GM19324 (cell line): Measurements from ENCODE around the gene WNT3A.

Experiments
- ATAC-seq: cut with Tn5 transposase; IDR thresholded peaks from one replicate; pipeline ENCODE4 v1.9.1; 2021; ENCODE audit warnings: mild to moderate bottlenecking, moderate library complexity; ENCODE audit not compliant: unreplicated experiment, low FRiP score

The WNT3A gene

DNA sequence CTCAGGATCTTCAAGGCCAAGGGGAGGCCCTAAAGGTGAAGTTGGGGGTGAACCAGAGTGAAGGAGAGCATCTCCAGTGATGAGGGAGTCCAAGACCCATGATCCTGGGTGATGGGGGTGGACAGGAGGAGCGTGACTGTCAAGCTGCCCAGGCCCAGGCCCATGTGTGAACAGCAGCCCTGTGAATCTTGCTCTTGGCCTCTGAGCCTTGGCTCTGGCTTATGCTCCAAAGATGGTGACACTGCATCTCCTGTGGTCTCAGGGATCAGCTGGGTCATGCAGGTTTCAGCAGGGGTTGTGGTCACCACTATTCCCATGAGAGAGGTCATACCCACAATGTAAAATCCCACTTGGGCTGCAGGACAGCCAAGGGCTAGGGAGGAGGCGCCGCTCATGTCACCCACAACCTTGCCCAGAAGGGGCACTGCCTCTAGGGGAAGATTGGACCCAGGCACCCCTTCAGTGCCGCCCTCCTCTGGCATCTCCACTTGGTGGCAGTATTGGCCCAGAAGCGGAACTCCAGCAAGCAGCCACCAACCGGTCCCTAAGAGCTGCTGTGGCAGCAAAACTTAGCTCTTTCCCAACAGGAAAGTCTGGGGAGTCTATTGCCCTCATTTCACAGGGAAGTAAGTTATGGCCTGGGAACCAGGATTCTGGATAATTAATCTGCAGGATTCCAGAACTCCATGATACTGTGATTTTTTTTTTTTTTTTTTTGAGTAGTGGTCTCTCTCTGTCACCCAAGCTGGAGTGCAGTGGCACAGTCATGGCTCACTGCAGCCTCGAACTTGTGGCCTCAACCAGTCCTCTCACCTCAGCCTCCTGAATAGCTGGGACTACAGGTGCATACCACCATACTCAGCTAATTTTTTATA, 7.5 kb upstream of the WNT3A start:
- ATAC-seq = no peak

DNA sequence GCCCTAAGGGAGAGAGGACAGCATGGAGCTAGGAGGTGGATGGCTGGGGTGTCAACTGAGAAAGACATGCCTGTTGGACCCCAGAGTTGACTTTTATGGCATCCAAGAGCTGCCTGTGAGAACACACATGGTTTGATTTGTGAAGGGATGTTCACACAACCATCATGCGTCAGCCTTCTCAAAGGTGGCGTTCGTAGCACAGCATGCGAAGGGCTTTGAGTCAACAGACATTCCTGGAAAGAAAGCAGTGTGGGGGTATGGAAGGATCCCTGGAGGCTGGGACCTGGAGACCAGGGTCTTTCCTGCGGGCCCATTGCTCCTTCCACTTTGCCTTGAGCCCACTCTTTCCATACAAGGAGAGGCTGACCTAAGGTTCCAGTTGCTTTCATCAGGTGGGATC, 6.4 kb upstream of the WNT3A start:
- ATAC-seq = no peak

DNA sequence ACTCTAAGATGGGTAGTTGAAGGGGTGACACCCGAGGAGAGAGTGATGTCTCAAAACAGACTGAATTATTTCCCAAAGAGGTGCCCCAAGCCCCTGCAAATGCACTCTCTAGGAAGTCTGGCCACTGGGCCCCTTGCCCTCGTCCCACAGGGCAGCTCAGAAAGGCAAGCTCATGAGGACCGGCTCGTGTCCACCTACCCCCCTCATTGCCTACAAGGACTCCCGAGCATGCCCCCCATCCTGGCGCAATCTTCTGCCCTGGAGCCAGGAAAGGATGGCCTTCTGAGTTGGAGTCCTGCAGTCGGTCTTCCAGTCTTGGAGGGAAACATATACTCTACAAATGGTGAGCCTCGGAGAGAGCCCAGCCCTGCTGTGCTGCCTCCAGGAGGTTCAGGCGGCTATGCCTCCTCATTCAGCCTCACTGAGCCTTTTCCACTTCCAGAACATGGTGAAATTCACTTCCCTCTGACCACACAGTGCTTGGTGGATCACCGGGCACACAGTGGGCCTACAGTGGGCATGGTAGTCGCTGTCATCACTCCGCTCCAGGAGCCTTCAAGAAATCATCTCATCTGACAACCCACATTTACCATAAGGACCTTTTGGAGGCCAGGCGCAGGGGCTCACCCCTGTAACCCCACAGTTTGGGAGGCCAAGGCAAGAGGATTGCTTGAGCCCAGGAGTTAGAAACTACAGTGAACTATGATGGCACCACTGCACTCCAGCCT, 5.8 kb upstream of the WNT3A start:
- no peak for ATAC-seq

DNA sequence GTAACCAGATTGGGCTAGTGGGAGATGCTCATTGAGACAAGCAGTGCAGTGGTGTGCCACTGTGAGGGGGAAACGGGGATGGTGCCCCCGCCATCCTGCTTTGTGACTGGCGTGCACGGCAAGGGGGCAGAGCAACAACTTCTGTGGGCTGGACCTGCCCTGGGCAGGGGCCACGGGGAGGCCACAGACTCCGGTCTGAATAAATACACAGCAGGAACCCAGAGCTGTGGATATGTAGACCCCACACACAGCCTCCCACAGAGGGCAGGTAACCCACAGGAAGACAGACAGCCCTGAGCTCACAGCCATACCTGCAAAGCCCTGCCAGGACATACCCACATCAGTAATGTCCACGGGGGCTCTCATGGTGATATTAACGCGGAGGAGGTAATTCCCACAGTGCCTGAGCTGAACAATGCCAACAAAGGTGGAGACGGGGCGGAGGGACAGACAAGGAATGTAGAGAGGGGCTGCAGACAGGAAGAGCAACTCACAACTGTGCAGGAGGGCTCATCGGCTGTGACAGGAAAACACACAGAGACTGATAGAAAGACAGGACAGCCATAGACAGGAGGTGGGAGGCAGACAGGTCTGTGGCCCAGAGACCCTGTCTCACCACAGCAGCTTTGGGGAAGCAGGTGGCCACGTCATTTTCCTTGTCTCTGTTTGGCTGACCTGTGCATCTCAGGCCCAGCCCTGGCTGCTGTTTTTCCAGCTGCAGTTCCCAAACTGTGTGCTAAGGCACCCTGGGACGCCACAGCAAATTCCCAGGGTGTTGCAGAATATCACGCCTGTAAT, 4.9 kb upstream of the WNT3A start:
- ATAC-seq = no peak

DNA sequence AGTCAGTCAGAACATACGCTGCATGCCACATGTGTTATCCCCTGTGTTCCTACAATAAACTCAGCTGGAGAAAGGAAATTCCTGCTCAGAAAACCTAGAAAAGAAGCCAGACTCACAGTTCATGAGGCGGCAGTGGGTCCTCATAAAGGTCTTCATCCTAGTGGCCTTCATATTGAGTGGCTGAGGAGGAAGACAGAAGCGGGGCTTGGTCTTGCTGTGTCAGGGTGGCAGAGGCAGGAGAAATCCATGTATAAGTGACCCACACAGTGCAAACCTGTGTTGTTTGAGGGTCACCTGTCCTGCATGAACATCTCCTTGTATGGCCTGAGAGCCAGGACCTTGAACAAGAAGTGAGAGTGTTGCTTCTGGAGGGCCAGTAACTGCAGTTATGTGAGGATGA, 4.0 kb upstream of the WNT3A start:
- no peak for ATAC-seq

DNA sequence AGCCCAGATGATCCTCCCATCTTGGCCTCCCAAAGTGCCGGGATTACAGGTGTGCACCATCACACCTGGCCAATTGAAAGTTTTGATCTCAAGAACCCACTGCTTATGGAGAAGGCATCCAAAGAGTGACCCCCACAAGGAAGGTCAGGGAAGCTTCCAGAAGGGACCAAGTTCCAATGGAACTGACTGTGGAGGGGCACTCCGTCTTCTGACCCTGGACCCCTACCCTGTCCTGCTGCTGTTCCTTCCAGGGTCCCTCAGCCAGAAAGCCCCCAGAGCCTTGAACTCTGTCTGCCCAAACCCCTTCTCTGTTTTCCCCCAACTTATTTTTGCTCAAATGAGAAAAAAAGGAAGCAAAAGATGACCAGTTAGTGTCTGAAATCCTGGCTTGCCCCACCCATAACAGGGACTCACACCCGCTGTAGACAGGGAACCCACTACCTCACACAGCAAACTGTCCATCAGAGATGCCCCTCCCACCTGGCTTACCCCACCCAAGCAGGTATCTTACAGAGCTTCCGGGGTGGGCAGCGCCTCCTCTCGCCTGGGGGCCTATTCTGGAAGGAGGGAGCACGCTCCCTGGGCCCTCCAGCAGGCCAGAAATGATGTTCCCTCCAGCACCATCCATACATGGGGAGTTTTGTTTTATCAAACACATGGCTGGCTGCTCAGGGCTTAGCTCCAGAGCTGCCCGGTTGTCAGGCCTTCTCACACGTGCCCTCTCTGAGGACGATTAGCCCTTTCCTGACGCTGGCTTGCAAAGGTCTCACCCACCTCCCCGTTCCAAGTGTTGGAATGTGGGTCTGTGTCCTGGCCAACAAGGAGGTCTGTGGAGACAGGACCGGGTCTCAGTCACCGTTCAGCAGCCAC, 3.1 kb upstream of the WNT3A start:
- no peak for ATAC-seq

DNA sequence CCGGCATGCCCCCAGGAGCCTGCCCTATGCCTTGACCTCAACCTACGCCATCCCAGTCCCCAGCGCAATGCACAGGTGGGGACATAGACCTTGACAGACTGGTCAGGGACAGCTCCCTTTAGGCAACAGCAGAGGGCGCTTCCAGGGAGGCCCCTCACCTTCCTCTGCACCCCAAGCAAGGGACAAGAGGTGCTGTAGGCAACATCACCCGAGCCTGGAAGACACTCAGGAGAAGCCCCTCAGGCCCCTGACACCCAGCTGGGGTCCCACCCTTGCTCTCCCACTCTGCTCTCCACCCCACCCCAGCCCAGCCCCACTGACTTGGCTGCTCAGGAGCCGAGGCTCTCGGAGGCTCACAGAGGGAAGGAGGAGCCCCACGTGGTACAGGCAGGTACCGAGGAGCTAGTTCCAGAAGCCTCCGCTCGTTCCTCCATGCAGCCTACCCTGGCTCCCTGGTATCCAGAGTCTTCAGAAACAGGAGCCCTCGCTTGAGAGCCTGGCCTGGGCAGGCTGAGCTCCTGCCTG, 2.4 kb upstream of the WNT3A start:
- ATAC-seq = no peak

DNA sequence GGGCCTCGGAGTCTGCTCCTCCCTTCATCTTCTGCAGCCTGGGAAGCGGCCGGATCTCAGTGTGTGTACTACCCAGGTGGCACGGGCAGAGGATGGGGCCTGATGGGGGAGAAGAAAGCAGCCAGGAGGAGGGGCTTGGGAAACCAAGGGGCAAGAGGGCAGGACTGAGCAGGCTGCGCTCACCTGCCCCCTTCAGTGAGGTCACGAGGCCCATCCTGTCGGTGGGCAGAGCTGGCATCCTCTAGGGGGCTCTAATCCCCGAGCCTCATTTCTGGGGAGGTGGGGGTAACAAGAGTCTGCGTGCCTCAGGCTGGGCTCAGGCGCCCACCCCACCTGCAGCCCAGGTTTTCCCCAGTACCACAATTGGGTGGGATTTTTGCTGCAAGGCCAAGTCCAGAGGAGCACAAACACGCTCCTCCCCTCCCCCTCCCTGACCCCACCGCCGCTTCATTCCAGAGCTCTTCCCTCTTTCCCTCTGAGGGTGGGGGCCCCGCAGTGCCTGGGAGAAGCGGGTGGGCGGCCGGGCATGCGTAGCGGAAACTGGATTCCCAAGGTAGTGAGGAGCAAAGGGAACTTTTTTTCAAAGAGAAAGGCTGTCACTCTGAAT, 1.8 kb upstream of the WNT3A start:
- no peak for ATAC-seq

DNA sequence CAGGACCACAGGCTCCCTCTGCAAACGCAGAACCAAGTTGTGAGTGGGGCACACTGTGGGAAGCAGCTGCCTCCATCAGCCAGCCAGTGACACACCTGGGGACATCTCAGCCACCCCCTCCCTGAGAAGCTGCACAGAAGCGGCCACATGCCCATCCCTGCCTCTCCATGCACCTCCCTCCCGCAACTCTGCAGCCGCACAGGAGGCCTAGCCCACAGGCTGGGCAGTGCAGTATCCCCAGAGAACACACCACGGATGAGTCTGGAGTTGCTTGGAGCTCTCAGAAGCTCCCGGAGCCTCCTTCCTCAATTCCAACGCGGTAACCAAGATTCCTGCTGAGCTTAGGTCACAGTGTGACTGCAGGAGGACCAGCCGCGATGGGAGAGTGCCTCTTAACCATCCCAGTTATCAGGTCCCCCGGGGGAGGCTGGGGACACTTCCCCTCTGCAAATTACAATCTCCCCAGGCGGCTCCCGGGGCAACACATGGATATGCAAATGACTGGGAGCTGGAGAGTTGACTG, 1.2 kb upstream of the WNT3A start:
- no peak for ATAC-seq

DNA sequence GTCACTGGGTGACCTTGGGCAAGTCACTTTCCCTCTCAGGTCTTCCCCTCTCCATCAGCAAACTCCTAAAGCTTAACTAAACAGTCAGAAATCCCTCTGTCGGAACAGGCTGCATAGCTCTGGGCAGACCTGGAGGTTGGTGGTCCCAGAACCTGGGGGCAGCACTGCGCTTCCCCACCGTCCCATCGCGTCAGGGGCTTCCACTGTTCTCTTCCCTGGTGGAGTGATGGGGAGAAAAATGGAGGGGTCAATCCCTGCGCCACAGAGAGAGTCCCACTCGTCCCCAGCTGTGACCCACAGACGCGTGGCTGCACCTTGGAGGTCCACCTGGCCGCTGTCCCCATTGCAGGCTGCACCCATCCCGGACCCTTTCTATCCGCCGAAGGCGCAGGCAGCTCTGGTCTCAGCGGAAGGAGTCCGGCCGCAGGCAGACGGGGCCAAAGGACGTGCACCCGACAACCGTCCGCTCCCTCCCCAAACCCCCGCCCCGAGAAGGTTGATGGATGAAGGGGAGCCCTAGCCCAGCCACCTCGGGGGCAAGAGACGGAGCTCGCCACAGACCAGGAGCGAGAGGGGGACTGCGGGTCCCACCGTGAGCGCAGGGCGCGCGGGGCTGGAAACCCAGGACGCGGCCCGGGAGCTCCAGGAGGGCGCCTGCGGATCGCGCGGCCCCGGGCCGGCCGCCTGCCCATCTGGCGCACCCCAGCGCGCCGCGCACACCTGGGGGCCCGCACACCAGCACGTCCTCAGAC, 588 bp upstream of the WNT3A start:
- ATAC-seq = no peak

DNA sequence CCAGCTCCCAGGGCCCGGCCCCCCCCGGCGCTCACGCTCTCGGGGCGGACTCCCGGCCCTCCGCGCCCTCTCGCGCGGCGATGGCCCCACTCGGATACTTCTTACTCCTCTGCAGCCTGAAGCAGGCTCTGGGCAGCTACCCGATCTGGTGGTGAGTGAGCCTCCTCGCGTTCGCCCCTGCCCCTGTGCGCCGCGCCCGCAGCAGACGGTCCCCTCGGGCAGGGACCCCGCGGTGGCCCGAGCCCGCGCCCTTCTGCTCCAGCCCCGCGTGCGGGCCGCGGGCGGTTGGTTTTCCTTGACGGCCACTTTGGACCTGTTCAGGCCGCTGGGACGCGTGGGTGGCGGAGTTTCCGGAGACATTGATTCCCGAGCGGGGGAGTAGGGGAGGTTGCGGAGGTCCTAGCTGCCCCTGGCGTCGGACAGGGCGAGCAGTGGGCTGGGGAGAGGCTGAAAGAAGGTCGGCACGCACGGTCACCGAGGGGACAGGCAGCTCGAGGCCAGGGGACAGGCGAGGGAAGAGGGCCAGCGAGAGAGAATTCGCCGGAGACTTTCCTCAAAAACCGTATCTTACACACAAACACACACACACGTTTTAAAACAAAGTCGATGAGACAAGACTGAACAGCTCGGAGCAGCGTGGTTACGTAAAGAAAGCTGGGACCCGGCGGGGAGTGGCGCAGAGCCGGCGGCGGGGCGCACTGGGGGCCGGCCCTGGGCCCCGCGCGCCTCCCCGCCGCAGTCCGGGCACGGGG, 427 bp downstream of the WNT3A start:
- no peak for ATAC-seq

DNA sequence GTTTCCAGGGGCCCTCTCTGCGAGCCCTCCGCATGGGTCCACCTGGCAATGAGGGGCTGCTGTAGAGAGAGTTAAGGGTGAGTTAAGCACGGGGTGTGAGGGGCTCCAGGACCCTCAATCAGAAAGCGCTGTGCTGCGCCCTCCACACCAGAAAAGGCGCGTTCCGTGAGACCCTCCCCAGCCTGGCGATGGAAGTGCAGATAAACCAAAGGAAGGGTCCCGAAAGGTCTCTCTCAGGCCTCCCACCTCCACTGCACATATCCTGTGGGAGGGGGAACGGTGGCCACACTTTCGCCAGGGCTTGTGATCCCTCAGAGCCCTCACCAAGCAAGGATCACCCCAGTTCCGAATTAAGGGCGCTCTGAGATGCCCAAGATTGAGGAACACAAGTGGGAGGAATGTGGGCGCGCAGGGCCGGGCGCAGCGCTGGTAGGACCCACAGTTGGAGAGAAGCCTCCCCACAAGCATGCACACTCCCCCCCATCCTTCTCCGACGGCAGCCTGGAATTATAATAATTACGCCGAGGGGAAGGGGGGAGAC, 1.1 kb downstream of the WNT3A start:
- no peak for ATAC-seq

DNA sequence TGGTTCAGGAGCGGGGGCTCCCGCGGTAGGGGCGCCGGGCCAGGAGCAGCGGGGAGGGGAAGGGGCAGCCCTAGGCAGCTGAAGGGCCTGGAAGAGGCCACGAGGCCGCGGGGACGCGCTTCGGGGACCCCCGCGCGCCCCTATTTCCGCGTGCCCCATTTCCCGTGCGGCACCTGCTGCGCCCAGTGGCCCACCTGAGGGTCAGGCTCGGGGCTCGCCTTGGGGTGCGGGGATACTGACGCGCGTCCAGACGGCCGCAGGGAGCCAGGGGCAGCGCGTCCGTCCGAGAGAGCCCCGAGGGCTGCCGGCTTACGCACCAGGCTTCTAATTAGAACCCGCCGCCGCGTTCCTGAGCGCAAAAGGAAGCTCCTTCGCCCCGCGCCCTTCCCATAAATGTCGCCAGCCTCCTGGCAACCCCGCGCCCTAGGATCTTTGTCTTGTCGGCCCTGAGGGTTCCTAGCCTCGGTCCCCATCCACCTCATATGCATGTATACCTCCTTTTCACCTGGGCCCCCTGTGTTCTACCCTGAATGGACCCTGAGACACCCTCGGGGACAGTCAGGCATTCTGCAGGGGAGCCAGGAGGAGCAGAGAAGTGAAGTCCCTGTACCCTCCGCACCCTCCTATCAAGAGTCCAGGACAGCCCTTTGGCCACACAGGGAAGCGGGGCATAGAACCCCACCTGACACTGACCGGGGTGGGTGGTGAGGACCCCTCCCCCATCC, 1.8 kb downstream of the WNT3A start:
- ATAC-seq = no peak

DNA sequence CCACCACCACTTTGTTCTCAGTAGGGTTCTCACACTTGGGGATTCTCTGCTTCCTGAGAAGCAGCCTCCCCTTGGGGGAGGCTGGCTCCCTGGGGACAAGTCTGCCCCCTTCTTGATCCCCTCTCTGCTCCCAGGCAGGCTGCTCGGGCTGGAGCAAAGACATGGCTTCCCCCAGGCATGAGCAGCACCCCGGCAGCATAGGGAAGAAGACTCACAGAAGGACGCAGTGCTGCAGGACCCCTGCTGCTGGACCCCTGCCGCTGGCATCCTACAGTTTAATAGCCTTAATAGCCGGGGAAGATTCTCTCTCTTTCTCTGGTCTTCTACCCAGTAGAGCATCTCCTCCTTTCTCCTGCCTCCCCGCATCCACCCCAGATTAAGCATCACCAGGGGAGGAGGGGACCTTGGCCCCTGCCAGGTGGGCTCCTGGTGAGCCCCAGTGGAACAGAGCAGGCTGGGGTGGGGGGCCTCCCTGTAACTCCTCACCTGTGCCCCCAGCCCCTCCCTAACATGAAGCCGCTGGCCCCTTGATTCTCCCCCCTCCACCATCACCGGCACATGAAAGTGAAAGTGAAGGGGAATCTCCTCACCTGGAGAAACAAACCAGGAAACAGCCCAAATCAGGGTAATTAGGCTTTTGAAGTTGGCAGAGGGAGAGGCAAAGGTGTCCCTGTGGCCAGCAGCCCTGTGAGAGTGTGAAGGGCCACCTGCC, 2.5 kb downstream of the WNT3A start:
- ATAC-seq = no peak

DNA sequence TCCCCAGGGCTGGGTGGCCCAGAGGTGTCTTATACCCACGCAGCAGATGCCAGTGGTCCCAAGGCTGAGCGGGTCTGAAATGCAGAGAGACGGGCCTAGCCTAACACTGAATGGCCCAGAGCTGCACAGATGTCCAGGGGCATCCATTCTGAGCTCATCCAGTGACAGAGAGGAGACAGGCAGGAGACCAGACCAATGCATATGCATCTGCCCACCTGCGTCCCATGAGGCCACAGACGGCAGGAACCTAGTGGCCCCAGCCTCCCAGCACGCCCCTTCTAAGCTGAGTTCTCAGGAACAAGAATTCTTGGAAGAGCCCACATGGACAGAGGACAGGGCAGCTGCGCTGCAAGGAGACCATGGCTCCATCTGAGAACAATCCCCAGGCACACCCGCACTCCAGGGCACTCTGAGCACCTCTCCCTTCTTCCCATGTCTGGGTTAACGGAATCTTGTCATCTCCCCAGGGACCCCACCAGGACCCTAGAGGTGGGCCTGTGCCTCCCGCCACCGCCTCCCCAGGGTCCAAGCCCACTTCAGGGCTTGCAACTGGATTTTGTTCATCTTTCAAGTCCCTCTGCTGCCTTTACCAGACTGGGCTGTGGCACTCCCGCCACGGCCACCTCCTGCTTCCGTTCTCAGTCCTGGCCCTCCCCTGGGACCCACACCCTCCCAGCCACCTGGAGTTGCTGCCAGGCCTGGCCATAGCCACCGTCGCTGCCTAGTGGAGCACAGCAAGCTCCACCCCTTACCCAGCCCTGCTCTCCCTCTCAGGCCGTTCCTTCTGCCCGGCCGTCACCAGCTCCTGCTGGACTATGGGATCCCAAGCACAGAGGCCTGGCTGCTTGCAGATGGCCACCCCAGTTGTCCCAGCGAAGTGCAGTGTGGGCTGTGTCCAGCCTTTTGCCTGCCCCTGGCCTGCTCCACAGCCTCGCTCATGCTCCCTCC, 3.3 kb downstream of the WNT3A start:
- ATAC-seq = no peak
